A549 (cell line): ENCODE measurements around the gene OMD.

Experiments used
- ELK1 ChIP-seq: fragments of 150-350 bp; IDR thresholded peaks from 2 replicates; pipeline ENCODE4 v1.6.1; 2014; ENCODE audit warnings: low read depth, mild to moderate bottlenecking, low read length
- POLR2A ChIP-seq: IDR thresholded peaks from 2 replicates; pipeline ENCODE4 v1.6.1; 2012; ENCODE audit warnings: mild to moderate bottlenecking, low read length

GRCh38 chr9:92468206-92468605 is 43.9 kb upstream of the OMD start:
- TF ChIP-seq POLR2A = no peak
- TF ChIP-seq ELK1 = no peak
